Measurements from ENCODE around the gene DIP2C. TPM values are rescaled to one million over a fixed set of nuclear protein-coding genes. Genes with fewer than 3 reads are reported as not detected.

DIP2C gene
- polyA plus RNA-seq, 1 of the 3 experiments (the other 2 are of a cell fraction): 8.7 TPM

DNA sequence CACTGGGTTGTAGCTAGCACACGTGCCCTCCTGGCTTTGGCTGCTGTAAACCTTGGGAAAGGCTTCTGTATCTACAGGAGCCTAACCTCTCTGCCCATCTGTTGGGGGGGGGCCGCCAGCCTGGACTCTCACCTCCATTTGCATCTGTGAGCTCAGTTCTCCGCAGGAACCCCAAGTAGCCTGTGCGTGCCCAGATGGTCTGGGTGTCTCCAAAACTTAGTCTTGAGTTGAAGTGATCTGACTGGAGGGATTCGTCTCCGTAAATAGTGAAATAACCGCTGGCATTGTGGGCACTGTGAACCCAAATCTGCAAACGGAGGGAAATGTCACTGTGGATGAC lies 406.4 kb downstream of the DIP2C start:
- Histone ChIP-seq H3K36me3 (replicated peaks in 1 of 2; ENCODE audit: control insufficient read depth in 1 of 2, insufficient read depth in 2 of 2, low read length in 1 of 2) (peaks cover 15 to 72% of the 10 kb centered on the region in 2 experiments), H2AFZ (ENCODE audit: low read depth) (no peak overlapping the region), H3F3A (replicated peaks; ENCODE audit: insufficient read depth) (peaks cover 7% of the 10 kb centered on the region), H3K27ac (ENCODE audit: low read depth in 2 of 2, low read length in 1 of 2) (no peak overlapping the region), H3K9ac (no peak overlapping the region), H3K4me3 (ENCODE audit: low read depth in 2 of 2, low read length in 1 of 2) (no peak overlapping the region), H4K20me1 (ENCODE audit: insufficient read depth) (no peaks in the 10 kb centered on the region), H3K4me1 (ENCODE audit: control insufficient read depth in 1 of 2, insufficient read depth in 2 of 2, low read depth in 1 of 2, low read length in 1 of 2) (0 out of 4 replicates have a peak, but pooled peaks cover 0 to 6% of the 10 kb centered on the region in 2 experiments), H3K4me2 (no peak overlapping the region), H3K27me3 (ENCODE audit: insufficient read depth) (no peaks in the 10 kb centered on the region), H3K79me2 (ENCODE audit: insufficient read depth) (no peaks in the 10 kb centered on the region), H3K9me3 (no peaks in the 10 kb centered on the region), H3K9me2 (no peaks in the 10 kb centered on the region)
- WGBS (ENCODE audit: low lambda C conversion rate): 89% methylated on average over 7 of the region's 8 CpGs
- DNase-seq: no peak
- POLR2A ChIA-PET: no interaction called here
- TF ChIP-seq NRF1 (IDR thresholded peaks at IDR 0.05; ENCODE audit: low read depth, low read length) (no peak), MEF2A (IDR thresholded peaks at IDR 0.05; ENCODE audit: borderline replicate concordance, low read depth) (no peak), TCF12 (IDR thresholded peaks at IDR 0.05) (no peak), FOXM1 (IDR thresholded peaks at IDR 0.05; ENCODE audit: low read depth) (no peak), GABPA (IDR thresholded peaks at IDR 0.05; ENCODE audit: low read depth) (no peak), POLR2AphosphoS5 (IDR thresholded peaks at IDR 0.05; ENCODE audit: low read depth, low read length) (no peak), SIN3A (IDR thresholded peaks at IDR 0.05; ENCODE audit: borderline replicate concordance, low read depth, low read length) (no peak), FOXJ3 (CRISPR knock-in tag; IDR thresholded peaks at IDR 0.05) (no peak)
- TF ChIP-seq, protein P1, sequence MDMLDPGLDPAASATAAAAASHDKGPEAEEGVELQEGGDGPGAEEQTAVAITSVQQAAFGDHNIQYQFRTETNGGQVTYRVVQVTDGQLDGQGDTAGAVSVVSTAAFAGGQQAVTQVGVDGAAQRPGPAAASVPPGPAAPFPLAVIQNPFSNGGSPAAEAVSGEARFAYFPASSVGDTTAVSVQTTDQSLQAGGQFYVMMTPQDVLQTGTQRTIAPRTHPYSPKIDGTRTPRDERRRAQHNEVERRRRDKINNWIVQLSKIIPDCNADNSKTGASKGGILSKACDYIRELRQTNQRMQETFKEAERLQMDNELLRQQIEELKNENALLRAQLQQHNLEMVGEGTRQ (IDR thresholded peaks at IDR 0.05; ENCODE audit: borderline replicate concordance, low read depth, low read length): no peak
- CTCF ChIA-PET: interaction anchor here (0.8 to 1.4 kb wide), 2 partner anchors 9 to 11 kb away, joined by 3 to 5 read pairs; no protein-coding TSS in a partner anchor

DNA sequence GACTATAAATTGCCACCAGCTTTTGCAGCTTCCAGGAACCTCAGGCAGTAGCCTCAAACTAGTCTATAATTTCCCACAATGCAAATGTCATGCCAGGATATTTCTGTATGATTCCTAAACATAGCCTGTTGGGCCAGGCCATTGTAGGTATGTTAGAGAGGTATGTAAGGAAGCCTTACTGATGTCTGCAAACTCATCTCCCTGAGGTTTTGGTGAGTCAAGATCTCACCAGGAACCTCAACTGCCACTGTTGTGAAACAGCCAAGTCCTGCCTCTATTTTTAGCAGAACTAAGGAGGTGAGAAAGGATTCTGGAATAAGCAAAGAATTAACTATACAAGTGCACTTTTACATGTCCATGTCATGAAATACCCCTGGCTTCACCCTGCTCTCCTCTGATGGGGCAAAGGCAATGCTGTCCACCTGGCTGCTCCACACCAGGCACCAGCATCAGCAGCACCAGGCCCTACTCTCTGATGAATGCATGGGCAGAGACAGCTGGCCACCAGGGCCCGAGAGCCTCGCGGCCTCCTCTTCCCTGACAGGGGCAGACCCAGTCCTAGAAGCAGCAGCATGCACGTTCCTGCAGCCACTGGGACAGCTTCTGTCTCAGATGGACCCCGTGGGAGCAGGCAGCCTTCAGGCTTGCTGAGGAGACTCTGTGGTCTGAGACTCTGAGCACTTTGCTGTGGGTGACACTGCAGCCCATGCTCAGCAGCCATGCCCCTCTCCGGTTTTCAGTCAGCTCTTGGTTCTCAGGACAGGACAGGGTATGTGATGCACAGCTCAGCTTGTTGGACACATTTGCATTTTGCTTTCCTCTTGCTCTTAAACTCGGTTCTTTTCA lies 407.0 kb downstream of the DIP2C start:
- Histone ChIP-seq H3F3A (replicated peaks; ENCODE audit: insufficient read depth) (peaks cover 1% of the 10 kb centered on the region), H3K9ac (no peak overlapping the region), H3K79me2 (ENCODE audit: insufficient read depth) (no peaks in the 10 kb centered on the region), H3K27ac (ENCODE audit: low read depth in 2 of 2, low read length in 1 of 2) (no peak overlapping the region), H3K4me3 (ENCODE audit: low read depth in 2 of 2, low read length in 1 of 2) (no peak overlapping the region), H3K27me3 (ENCODE audit: insufficient read depth) (no peaks in the 10 kb centered on the region), H2AFZ (ENCODE audit: low read depth) (no peak overlapping the region), H4K20me1 (ENCODE audit: insufficient read depth) (no peaks in the 10 kb centered on the region), H3K4me1 (ENCODE audit: control insufficient read depth in 1 of 2, insufficient read depth in 2 of 2, low read depth in 1 of 2, low read length in 1 of 2) (0 out of 4 replicates have a peak, but pooled peaks cover 0 to 6% of the 10 kb centered on the region in 2 experiments), H3K36me3 (replicated peaks in 1 of 2; ENCODE audit: control insufficient read depth in 1 of 2, insufficient read depth in 2 of 2, low read length in 1 of 2) (peaks cover 14 to 70% of the 10 kb centered on the region in 2 experiments), H3K9me2 (no peaks in the 10 kb centered on the region), H3K9me3 (no peaks in the 10 kb centered on the region), H3K4me2 (no peak overlapping the region)
- WGBS (ENCODE audit: low lambda C conversion rate): 100% methylated on average over 2 of the region's 7 CpGs
- CTCF ChIA-PET: interaction anchor here (0.8 kb wide), 1 partner anchor 8 kb away, joined by 3 read pairs; no protein-coding TSS in a partner anchor
- DNase-seq: no peak
- TF ChIP-seq NFIC (IDR thresholded peaks at IDR 0.05; ENCODE audit: borderline replicate concordance): no peak
- TF ChIP-seq YY1 (IDR thresholded peaks at IDR 0.05; ENCODE audit: low read depth): no peak
- POLR2A ChIA-PET: no interaction called here

- TF ChIP-seq FOXM1 (IDR thresholded peaks at IDR 0.05; ENCODE audit: low read depth) (no peak), RAD21 (IDR thresholded peaks at IDR 0.05; ENCODE audit: low read length) (0 out of 2 replicates have a peak, but pooled peaks have one; percentile 8)
- no peak overlapping the region for H3K4me2 ChIP-seq
- POLR2A ChIA-PET: no interaction called here
- H3K4me3 ChIP-seq (ENCODE audit: low read depth in 2 of 2, low read length in 1 of 2): no peak overlapping the region
- WGBS (ENCODE audit: low lambda C conversion rate): 99% methylated on average over 10 of the region's 10 CpGs
- H3K9me3 ChIP-seq: no peaks in the 10 kb centered on the region
- no peaks in the 10 kb centered on the region for H3K27me3 ChIP-seq (ENCODE audit: insufficient read depth)
- no peaks in the 10 kb centered on the region for H3F3A ChIP-seq (replicated peaks; ENCODE audit: insufficient read depth)
- H3K9ac ChIP-seq: no peak overlapping the region
- DNase-seq: no peak
- H3K36me3 ChIP-seq (replicated peaks in 1 of 2; ENCODE audit: control insufficient read depth in 1 of 2, insufficient read depth in 2 of 2, low read length in 1 of 2): peaks cover 13 to 73% of the 10 kb centered on the region in 2 experiments
- no peaks in the 10 kb centered on the region for H4K20me1 ChIP-seq (ENCODE audit: insufficient read depth)
- CTCF ChIA-PET: no interaction called here
- no peaks in the 10 kb centered on the region for H3K79me2 ChIP-seq (ENCODE audit: insufficient read depth)
- H3K27ac ChIP-seq (ENCODE audit: low read depth in 2 of 2, low read length in 1 of 2): no peak overlapping the region
- H3K4me1 ChIP-seq (ENCODE audit: control insufficient read depth in 1 of 2, insufficient read depth in 2 of 2, low read depth in 1 of 2, low read length in 1 of 2): peaks cover 0 to 6% of the 10 kb centered on the region in 2 experiments; a peak in 1 of 4 replicates
- H3K9me2 ChIP-seq: no peaks in the 10 kb centered on the region
- H2AFZ ChIP-seq (ENCODE audit: low read depth): no peak overlapping the region
Observed at GRCh38 chr10:279655-280054, 409.8 kb downstream of the DIP2C start.
